Measurements from ENCODE around the gene RALGPS2. TPM values are rescaled to one million over a fixed set of nuclear protein-coding genes. Genes with fewer than 3 reads are reported as not detected.

Gene RALGPS2
- total and polyA plus RNA-seq, 2 of the 13 experiments (the other 11 are each of a cell fraction or from before 2014, with no cell fraction given) = 15.6 to 36.0 TPM

DNA sequence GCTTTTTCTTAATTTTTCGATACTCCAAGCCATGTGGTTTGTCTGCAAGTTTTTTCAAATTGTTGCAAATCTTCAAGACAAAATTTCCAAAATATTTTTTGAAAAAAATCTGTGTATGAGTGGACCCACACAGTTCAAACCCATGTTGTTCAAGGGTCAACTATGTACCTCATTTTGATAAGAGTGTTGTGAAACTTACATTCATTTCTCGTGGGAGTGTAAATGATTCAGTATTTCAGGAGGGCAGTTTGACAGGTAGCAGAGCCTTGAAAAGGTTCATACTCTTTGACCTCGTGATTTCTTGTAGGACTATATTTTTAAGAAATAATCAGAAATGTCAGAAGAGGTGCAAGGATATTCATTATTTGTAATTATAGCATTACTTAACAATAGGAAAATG is 77.8 kb downstream of the RALGPS2 start:
- no peak overlapping the region for H3K4me2 ChIP-seq (ENCODE audit: low read depth, low read length)
- BruUV-seq (replicated peaks) = no TSS peak
- no peaks in the 10 kb centered on the region for H3K9me3 ChIP-seq (ENCODE audit: low read length)
- DNase-seq (ENCODE audit: low spot score) = peak; percentile 4
- no peak overlapping the region for H3K27ac ChIP-seq (ENCODE audit: extremely low read length, insufficient read depth, low read length)
- TF ChIP-seq ZNF383 (CRISPR knock-in tag; IDR thresholded peaks at IDR 0.05; ENCODE audit: borderline replicate concordance) (no peak), MLLT10 (CRISPR knock-in tag; IDR thresholded peaks at IDR 0.05) (no peak), ESRRA (CRISPR knock-in tag; IDR thresholded peaks at IDR 0.05; ENCODE audit: low read depth) (no peak), NAIF1 (CRISPR knock-in tag; IDR thresholded peaks at IDR 0.05; ENCODE audit: borderline replicate concordance) (no peak), NR2F1 (CRISPR knock-in tag; IDR thresholded peaks at IDR 0.05) (no peak), ZNF761 (CRISPR knock-in tag; conservative IDR thresholded peaks at IDR 0.05) (no peak)
- no peak for ATAC-seq
- no peak overlapping the region for H2AFZ ChIP-seq (ENCODE audit: low read length)
- in situ Hi-C loops (cut with HindIII; ENCODE audit: extremely low pct_ligation_motif_present, low pct_unique_long_range_greater_than_20kb) = no loop called here
- CTCF ChIA-PET (ENCODE audit: low intra/inter-chr PET ratio, low total read pairs) = no interaction called here
- H3K4me1 ChIP-seq (ENCODE audit: insufficient read depth, low read length) = peaks cover 24% of the 10 kb centered on the region
- H3K4me3 ChIP-seq (replicated peaks in 1 of 3; ENCODE audit: insufficient read depth in 1 of 3, low read depth in 2 of 3, low read length in 3 of 3) = no peak overlapping the region
- no peak overlapping the region for H3K9ac ChIP-seq (ENCODE audit: insufficient read depth, low read depth, low read length)
- H3K27me3 ChIP-seq (ENCODE audit: control insufficient read depth in 1 of 2, insufficient read depth in 2 of 2, low read length in 2 of 2) = no peaks in the 10 kb centered on the region
- FAIRE-seq = no peak
- WGBS (ENCODE audit: low lambda C conversion rate) = 79% methylated on average over 3 of the region's 3 CpGs
- H3K36me3 ChIP-seq (replicated peaks in 1 of 2; ENCODE audit: control insufficient read depth in 1 of 2, insufficient read depth in 2 of 2, low read length in 2 of 2) = peaks cover 0 to 17% of the 10 kb centered on the region in 2 experiments; a peak in 3 of 5 replicates
- intact Hi-C loops (cut with micrococcal nuclease; ENCODE audit: unreplicated experiment) = no loop called here
- H4K20me1 ChIP-seq (ENCODE audit: insufficient read depth, low read length) = no peaks in the 10 kb centered on the region
- POLR2A ChIA-PET = no interaction called here
- no peaks in the 10 kb centered on the region for H3K79me2 ChIP-seq (ENCODE audit: insufficient read depth, low read length)

DNA sequence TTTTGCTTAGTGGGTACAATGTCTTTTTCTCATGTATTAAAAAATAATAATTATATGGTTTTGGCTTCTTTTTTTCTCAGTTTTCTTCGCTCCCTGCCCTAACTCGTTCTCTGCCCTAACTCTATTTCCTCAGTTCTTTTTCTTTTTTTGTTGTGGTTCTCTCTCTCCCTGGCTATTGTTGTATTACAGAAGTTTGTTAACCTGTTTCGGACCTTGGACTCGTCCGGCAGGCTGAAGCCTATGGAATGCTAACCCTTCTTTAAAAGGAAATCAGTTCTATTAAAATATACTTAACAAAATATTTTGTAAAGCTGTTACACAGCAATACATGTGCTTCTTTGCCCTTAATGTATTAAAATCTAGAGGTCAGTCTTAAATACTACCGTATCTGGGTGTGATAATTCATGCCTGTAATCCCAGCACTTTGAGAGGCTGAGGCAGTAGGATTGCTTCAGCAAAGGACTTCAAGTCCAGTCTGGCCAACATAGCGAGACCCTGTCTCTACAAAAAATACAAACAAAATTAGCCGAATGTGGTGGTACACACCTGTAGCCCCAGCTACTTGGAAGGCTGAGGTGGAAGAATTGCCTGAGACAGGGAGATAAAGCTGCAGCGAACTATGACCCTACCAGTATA is 81.7 kb downstream of the RALGPS2 start:
- H3K79me2 ChIP-seq (ENCODE audit: insufficient read depth, low read length) = no peaks in the 10 kb centered on the region
- WGBS (ENCODE audit: low lambda C conversion rate) = 48% methylated on average over 9 of the region's 9 CpGs
- intact Hi-C loops (cut with micrococcal nuclease; ENCODE audit: unreplicated experiment) (no loop called here), in situ Hi-C loops (cut with HindIII; ENCODE audit: extremely low pct_ligation_motif_present, low pct_unique_long_range_greater_than_20kb) (no loop called here)
- ChIA-PET POLR2A (no interaction called here), CTCF (ENCODE audit: low intra/inter-chr PET ratio, low total read pairs) (no interaction called here)
- H3K4me3 ChIP-seq (replicated peaks in 1 of 3; ENCODE audit: insufficient read depth in 1 of 3, low read depth in 2 of 3, low read length in 3 of 3) = no peak overlapping the region; a peak in 1 of 6 replicates
- no peak overlapping the region for H3K9ac ChIP-seq (ENCODE audit: insufficient read depth, low read depth, low read length)
- H3K9me3 ChIP-seq (ENCODE audit: low read length) = no peaks in the 10 kb centered on the region
- ATAC-seq (peak; percentile 79), FAIRE-seq (peak; percentile 56), DNase-seq (ENCODE audit: low spot score) (peak; percentile 58)
- no peaks in the 10 kb centered on the region for H4K20me1 ChIP-seq (ENCODE audit: insufficient read depth, low read length)
- H3K27me3 ChIP-seq (ENCODE audit: control insufficient read depth in 1 of 2, insufficient read depth in 2 of 2, low read length in 2 of 2) = no peaks in the 10 kb centered on the region
- peak overlapping the region; percentile 14 for H3K27ac ChIP-seq (ENCODE audit: extremely low read length, insufficient read depth, low read length)
- H3K4me2 ChIP-seq (ENCODE audit: low read depth, low read length) = peak overlapping the region; percentile 23; the same call in 1 of the 2 replicates
- peaks cover 24% of the 10 kb centered on the region for H3K4me1 ChIP-seq (ENCODE audit: insufficient read depth, low read length)
- no peak overlapping the region for H2AFZ ChIP-seq (ENCODE audit: low read length)
- BruUV-seq (replicated peaks) = no TSS peak
- H3K36me3 ChIP-seq (replicated peaks in 1 of 2; ENCODE audit: control insufficient read depth in 1 of 2, insufficient read depth in 2 of 2, low read length in 2 of 2) = peaks cover 3 to 12% of the 10 kb centered on the region in 2 experiments
- TF ChIP-seq, protein P1, sequence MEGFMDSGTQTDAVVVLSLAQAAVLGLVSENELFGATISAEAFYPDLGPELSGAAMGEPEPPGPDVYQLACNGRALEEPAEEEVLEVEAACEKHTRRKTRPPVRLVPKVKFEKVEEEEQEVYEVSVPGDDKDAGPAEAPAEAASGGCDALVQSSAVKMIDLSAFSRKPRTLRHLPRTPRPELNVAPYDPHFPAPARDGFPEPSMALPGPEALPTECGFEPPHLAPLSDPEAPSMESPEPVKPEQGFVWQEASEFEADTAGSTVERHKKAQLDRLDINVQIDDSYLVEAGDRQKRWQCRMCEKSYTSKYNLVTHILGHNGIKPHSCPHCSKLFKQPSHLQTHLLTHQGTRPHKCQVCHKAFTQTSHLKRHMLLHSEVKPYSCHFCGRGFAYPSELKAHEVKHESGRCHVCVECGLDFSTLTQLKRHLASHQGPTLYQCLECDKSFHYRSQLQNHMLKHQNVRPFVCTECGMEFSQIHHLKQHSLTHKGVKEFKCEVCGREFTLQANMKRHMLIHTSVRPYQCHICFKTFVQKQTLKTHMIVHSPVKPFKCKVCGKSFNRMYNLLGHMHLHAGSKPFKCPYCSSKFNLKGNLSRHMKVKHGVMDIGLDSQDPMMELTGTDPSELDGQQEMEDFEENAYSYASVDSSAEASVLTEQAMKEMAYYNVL (CRISPR knock-in tag; IDR thresholded peaks at IDR 0.05; ENCODE audit: borderline replicate concordance) = peak; percentile 39; the same call in 1 of the 2 replicates
- peak; percentile 87 for TF ChIP-seq SOX13 (IDR thresholded peaks at IDR 0.05)
- TF ChIP-seq SOX13 (CRISPR knock-in tag; conservative IDR thresholded peaks at IDR 0.05 in 1 of 2, IDR thresholded peaks at IDR 0.05 in 1 of 2) = peak in 1 of 2 experiments; percentile 97; a peak in 2 of 4 replicates
- 0 out of 2 replicates have a peak, but pooled peaks have one; percentile 26 for TF ChIP-seq GFI1 (CRISPR knock-in tag; IDR thresholded peaks at IDR 0.05; ENCODE audit: borderline replicate concordance)
- no peak for TF ChIP-seq ZNF547 (CRISPR knock-in tag; IDR thresholded peaks at IDR 0.05)
- TF ChIP-seq FOXP1 (IDR thresholded peaks at IDR 0.05) = no peak
- TF ChIP-seq FOXP1 (CRISPR knock-in tag; IDR thresholded peaks at IDR 0.05) = 0 out of 2 replicates have a peak, but pooled peaks have one; percentile 26
- TF ChIP-seq SRSF9 (IDR thresholded peaks at IDR 0.05; ENCODE audit: borderline replicate concordance, insufficient read depth, low read depth, low read length, poor library complexity, severe bottlenecking) = no peak
- peak; percentile 30; the same call in 1 of the 2 replicates for TF ChIP-seq ZMYM3 (CRISPR knock-in tag; IDR thresholded peaks at IDR 0.05)
- TF ChIP-seq HNF4G (IDR thresholded peaks at IDR 0.05; ENCODE audit: borderline replicate concordance, low read depth, low read length) = peak; percentile 64
- TF ChIP-seq HNF4G (CRISPR knock-in tag; IDR thresholded peaks at IDR 0.05; ENCODE audit: borderline replicate concordance, low read depth) = no peak
- TF ChIP-seq SOX5 (CRISPR knock-in tag; IDR thresholded peaks at IDR 0.05; ENCODE audit: borderline replicate concordance) = peak; percentile 95

Data from HepG2 (cell line).